Measurements from ENCODE around the gene F2RL2. TPM values are rescaled to one million over a fixed set of nuclear protein-coding genes. Genes with fewer than 3 reads are reported as not detected.

Gene F2RL2
- total and polyA plus RNA-seq, 10 donors = 0.04 to 1.5 (median 0.25) TPM; not detected in 1

DNA sequence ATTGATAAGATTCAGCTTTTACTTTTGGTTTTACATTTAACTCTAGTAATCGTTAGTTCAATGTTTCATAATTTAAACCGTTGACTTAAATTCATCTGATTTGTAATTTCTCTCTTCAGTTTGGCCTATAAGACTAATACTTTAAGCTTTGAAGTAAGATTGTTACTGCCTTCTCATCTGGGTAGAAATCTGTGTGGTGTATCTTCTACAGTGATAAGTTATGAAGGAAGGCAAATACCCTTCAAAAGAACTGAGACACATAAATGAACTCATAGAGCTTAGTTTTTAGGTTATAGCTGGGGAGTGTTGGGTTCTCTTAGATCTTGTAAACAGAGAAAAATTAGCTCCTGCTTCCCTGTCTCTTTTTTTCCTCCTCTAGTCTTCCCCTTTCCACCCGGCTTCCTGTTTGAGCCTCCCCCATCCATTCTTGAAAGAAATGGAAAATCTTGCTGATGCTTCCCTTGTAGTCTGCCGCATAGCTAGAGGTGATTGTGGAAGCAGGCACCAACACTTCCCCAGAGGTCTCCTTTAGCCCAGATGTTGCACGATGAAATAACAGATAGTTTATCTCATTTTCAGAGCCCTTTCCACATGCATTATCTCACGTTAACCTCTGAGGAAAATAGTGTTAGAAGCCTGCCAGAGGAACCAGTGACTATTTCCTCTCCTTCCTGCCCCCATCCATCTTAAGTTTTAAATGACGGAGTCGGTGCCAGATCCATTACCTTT, 2.0 kb upstream of the F2RL2 start:
- intact Hi-C loops (cut with DNase I; ENCODE audit: low total_unique reads) = no loop called here
- H3K27me3 ChIP-seq (replicated peaks in 1 of 7) = no peaks in the 10 kb centered on the region
- H3K4me1 ChIP-seq = peaks cover 2 to 39% (median 14%) of the 10 kb centered on the region in 6 donors
- H3K27ac ChIP-seq = peak overlapping the region in 4 of 8 donors; percentile 1 to 52 (median 16)
- peaks cover 0 to 23% (median 7%) of the 10 kb centered on the region in 6 donors for H3K36me3 ChIP-seq
- WGBS, 5 donors = 25 to 39% (median 35%) methylated on average over 8 of the region's 8 CpGs
- no peak for DNase-seq
- H3K4me3 ChIP-seq = no peak overlapping the region
- H3K9me3 ChIP-seq = no peaks in the 10 kb centered on the region
- TF ChIP-seq, protein P1, sequence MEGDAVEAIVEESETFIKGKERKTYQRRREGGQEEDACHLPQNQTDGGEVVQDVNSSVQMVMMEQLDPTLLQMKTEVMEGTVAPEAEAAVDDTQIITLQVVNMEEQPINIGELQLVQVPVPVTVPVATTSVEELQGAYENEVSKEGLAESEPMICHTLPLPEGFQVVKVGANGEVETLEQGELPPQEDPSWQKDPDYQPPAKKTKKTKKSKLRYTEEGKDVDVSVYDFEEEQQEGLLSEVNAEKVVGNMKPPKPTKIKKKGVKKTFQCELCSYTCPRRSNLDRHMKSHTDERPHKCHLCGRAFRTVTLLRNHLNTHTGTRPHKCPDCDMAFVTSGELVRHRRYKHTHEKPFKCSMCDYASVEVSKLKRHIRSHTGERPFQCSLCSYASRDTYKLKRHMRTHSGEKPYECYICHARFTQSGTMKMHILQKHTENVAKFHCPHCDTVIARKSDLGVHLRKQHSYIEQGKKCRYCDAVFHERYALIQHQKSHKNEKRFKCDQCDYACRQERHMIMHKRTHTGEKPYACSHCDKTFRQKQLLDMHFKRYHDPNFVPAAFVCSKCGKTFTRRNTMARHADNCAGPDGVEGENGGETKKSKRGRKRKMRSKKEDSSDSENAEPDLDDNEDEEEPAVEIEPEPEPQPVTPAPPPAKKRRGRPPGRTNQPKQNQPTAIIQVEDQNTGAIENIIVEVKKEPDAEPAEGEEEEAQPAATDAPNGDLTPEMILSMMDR (IDR thresholded peaks at IDR 0.05 in 8 of 11, conservative IDR thresholded peaks at IDR 0.05 in 3 of 11) = no peak
- no peak for TF ChIP-seq POLR2AphosphoS5 (IDR thresholded peaks at IDR 0.05)
- no peak for TF ChIP-seq POLR2A (IDR thresholded peaks at IDR 0.05)

DNA sequence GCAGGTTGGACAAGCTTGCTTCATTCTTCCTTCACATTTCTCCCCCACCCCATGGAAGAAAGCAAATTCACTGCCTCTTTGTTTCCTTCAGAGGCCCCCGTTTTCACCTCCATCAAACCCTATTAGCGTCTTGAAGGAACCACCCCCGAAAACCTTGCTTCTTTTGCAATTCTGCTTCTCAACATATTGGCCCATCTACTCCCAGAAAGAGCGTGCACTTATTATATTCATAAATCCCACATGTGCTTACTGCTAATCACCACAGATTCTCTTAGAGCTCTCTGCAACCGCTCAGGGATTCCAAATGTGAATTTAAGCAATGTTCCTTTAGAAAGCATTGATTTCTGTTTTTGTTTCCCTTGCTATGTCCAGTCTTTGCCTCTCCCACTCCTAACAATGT, 1.1 kb downstream of the F2RL2 start:
- intact Hi-C loops (cut with DNase I; ENCODE audit: low total_unique reads) = no loop called here
- Histone ChIP-seq H3K4me1 (peaks cover 2 to 38% (median 14%) of the 10 kb centered on the region in 6 donors), H3K36me3 (peaks cover 0 to 15% (median 0%) of the 10 kb centered on the region in 6 donors), H3K27me3 (replicated peaks in 1 of 7) (no peaks in the 10 kb centered on the region), H3K4me3 (no peak overlapping the region), H3K9me3 (no peaks in the 10 kb centered on the region), H3K27ac (no peak overlapping the region)
- no peak for DNase-seq
- no peak for TF ChIP-seq POLR2A (IDR thresholded peaks at IDR 0.05)
- TF ChIP-seq, protein P1 (IDR thresholded peaks at IDR 0.05 in 8 of 11, conservative IDR thresholded peaks at IDR 0.05 in 3 of 11) = no peak
- WGBS, 5 donors = 69 to 96% (median 84%) methylated on average over 5 of the region's 5 CpGs

DNA sequence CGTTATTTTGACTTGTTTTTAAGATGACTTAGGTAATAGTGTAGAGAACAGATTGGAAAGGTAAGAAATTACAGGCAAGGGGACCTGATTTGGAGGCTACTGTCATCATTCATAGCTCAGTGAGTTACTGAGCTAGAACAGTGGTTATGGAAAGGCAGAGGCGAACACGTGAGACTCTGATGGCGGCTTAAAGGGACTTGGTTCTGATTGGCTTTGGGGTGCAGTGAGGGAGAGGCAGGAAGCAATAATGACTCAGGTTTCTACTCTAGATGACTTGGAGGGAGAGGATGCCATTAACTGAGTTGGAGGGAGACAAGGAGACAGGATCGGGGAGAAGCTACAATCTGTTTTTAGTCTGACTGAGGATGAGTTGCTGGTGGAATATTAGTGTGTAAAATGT, 3.0 kb downstream of the F2RL2 start:
- H3K4me3 ChIP-seq = no peak overlapping the region
- TF ChIP-seq POLR2A (IDR thresholded peaks at IDR 0.05) (no peak), POLR2AphosphoS5 (IDR thresholded peaks at IDR 0.05) (no peak)
- TF ChIP-seq, protein P1 (IDR thresholded peaks at IDR 0.05 in 8 of 11, conservative IDR thresholded peaks at IDR 0.05 in 3 of 11) = no peak
- intact Hi-C loops (cut with DNase I; ENCODE audit: low total_unique reads) = no loop called here
- H3K9me3 ChIP-seq = no peaks in the 10 kb centered on the region
- no peak for DNase-seq
- no peaks in the 10 kb centered on the region for H3K27me3 ChIP-seq (replicated peaks in 1 of 7)
- peaks cover 0 to 20% (median 4%) of the 10 kb centered on the region in 6 donors for H3K4me1 ChIP-seq
- 87 to 94% (median 91%) methylated on average over 5 of the region's 5 CpGs for WGBS, 5 donors
- no peak overlapping the region for H3K27ac ChIP-seq
- peaks cover 0 to 31% (median under 1%) of the 10 kb centered on the region in 6 donors for H3K36me3 ChIP-seq

- H3K4me1 ChIP-seq = peaks cover 0 to 2% (median 0%) of the 10 kb centered on the region in 6 donors
- DNase-seq = no peak
- WGBS, 5 donors = 95 to 97% (median 97%) methylated on average over 4 of the region's 4 CpGs
Observed at GRCh38 chr5:76617675-76618074, 5.5 kb downstream of the F2RL2 start.

More at GRCh38 chr5:76617675-76618074, 5.5 kb downstream of the F2RL2 start:
- Histone ChIP-seq H3K36me3 (peaks cover 0 to 51% (median 2%) of the 10 kb centered on the region in 6 donors), H3K27ac (no peak overlapping the region), H3K4me3 (no peak overlapping the region), H3K9me3 (no peaks in the 10 kb centered on the region), H3K27me3 (replicated peaks in 1 of 7) (no peaks in the 10 kb centered on the region)
- TF ChIP-seq POLR2AphosphoS5 (IDR thresholded peaks at IDR 0.05) = no peak
- TF ChIP-seq, protein P1 (IDR thresholded peaks at IDR 0.05 in 8 of 11, conservative IDR thresholded peaks at IDR 0.05 in 3 of 11) = no peak
- TF ChIP-seq POLR2A (IDR thresholded peaks at IDR 0.05) = no peak
- intact Hi-C loops (cut with DNase I; ENCODE audit: low total_unique reads) = no loop called here

Measured in spleen (tissue), 11 donors.